Astrocyte (in vitro differentiated cells and primary cell): Measurements from ENCODE around the gene PCED1A. TPM values are rescaled to one million over a fixed set of nuclear protein-coding genes. Genes with fewer than 3 reads are reported as not detected.

ENCODE experiments used
- DNase-seq: peaks from one replicate; pipeline ENCODE4 v3.0.0-alpha.2; 2010; ENCODE audit warnings: low read depth
- FAIRE-seq: peaks from 2 replicates; lab custom pipeline; 2011; peaks lifted over from hg19 to GRCh38; lab: Jason Lieb, UNC
- H2AFZ ChIP-seq: 2 replicates; pipeline ENCODE4 v1.6.0; 2012; ENCODE audit warnings: low read depth, low read length, inconsistent platforms
- H3K27ac ChIP-seq: 2 replicates; pipeline ENCODE4 v1.5.1; 2011; ENCODE audit warnings: low read depth, low read length, inconsistent platforms
- H3K27me3 ChIP-seq: 2 replicates; pipeline ENCODE4 v1.6.0; 2011; ENCODE audit warnings: low read length, inconsistent platforms; ENCODE audit not compliant: insufficient read depth
- H3K36me3 ChIP-seq: 2 replicates; pipeline ENCODE4 v1.5.1; 2011; ENCODE audit warnings: low read length, inconsistent platforms; ENCODE audit not compliant: insufficient read depth
- H3K4me1 ChIP-seq: 2 replicates; pipeline ENCODE4 v1.5.1; 2011; ENCODE audit warnings: low read length, inconsistent platforms; ENCODE audit not compliant: insufficient read depth
- H3K4me2 ChIP-seq: 2 replicates; pipeline ENCODE4 v1.6.0; 2012; ENCODE audit warnings: low read length, inconsistent platforms
- H3K4me3 ChIP-seq: 2 replicates; pipeline ENCODE4 v1.5.1; 2011; ENCODE audit warnings: low read depth, mild to moderate bottlenecking, low read length, inconsistent platforms; ENCODE audit not compliant: insufficient read depth
- H3K79me2 ChIP-seq: 2 replicates; pipeline ENCODE4 v1.6.0; 2012; ENCODE audit warnings: mild to moderate bottlenecking, low read length, inconsistent platforms; ENCODE audit not compliant: insufficient read depth
- H3K9ac ChIP-seq: 2 replicates; pipeline ENCODE4 v1.6.0; 2012; ENCODE audit warnings: mild to moderate bottlenecking, low read length, inconsistent platforms
- H3K9me3 ChIP-seq: 2 replicates; pipeline ENCODE4 v1.5.1; 2012; ENCODE audit warnings: low read depth, mild to moderate bottlenecking, low read length, inconsistent platforms; ENCODE audit not compliant: insufficient read depth
- H4K20me1 ChIP-seq: 2 replicates; pipeline ENCODE4 v1.6.0; 2012; ENCODE audit warnings: low read length, inconsistent platforms; ENCODE audit not compliant: insufficient read depth
- H3K27ac Mint-ChIP-seq: one replicate; pipeline ENCODE4 v1.8.0; 2021; ENCODE audit warnings: mild to moderate bottlenecking, mixed read lengths; ENCODE audit not compliant: unreplicated experiment
- H3K27me3 Mint-ChIP-seq: one replicate; pipeline ENCODE4 v1.8.0; 2021; ENCODE audit warnings: low read depth, mixed read lengths; ENCODE audit not compliant: unreplicated experiment
- H3K36me3 Mint-ChIP-seq: one replicate; pipeline ENCODE4 v1.8.0; 2021; ENCODE audit warnings: low read depth, mixed read lengths; ENCODE audit not compliant: unreplicated experiment
- H3K4me1 Mint-ChIP-seq: one replicate; pipeline ENCODE4 v1.8.0; 2021; ENCODE audit warnings: low read depth, mixed read lengths; ENCODE audit not compliant: unreplicated experiment
- H3K4me3 Mint-ChIP-seq: one replicate; pipeline ENCODE4 v1.8.0; 2021; ENCODE audit warnings: mild to moderate bottlenecking, moderate library complexity, mixed read lengths; ENCODE audit not compliant: unreplicated experiment
- H3K9me3 Mint-ChIP-seq: one replicate; pipeline ENCODE4 v1.8.0; 2021; ENCODE audit warnings: mild to moderate bottlenecking, mixed read lengths; ENCODE audit not compliant: unreplicated experiment
- CTCF ChIP-seq: IDR thresholded peaks from 2 replicates; pipeline ENCODE4 v1.5.1; 2011; ENCODE audit warnings: low read depth, mild to moderate bottlenecking, inconsistent platforms, low read length, moderate library complexity; ENCODE audit not compliant: insufficient read depth
- EZH2 ChIP-seq: IDR thresholded peaks from 2 replicates; pipeline ENCODE4 v1.6.1; 2012; ENCODE audit warnings: mild to moderate bottlenecking, low read length, inconsistent platforms; ENCODE audit not compliant: insufficient read depth
- total RNA-seq: library from RNA; stranded (reverse); gene quantifications from 2 replicates; pipeline ENCODE4 v1.2.1, GENCODE V29; 2021

The PCED1A gene
- total RNA-seq, 1 donor from 2014 or later, result 17.2 TPM

- peaks cover 3% of the 10 kb centered on the region for H3K4me1 Mint-ChIP-seq
- peak overlapping the region; percentile 58 for H3K4me3 Mint-ChIP-seq
- Histone ChIP-seq H3K27ac (no peak overlapping the region), H4K20me1 (no peaks in the 10 kb centered on the region), H2AFZ (no peak overlapping the region), H3K27me3 (no peaks in the 10 kb centered on the region), H3K4me2 (no peak overlapping the region), H3K79me2 (peaks cover 15% of the 10 kb centered on the region), H3K9me3 (no peaks in the 10 kb centered on the region), H3K4me1 (peaks cover 9% of the 10 kb centered on the region), H3K9ac (no peak overlapping the region), H3K36me3 (peaks cover 2% of the 10 kb centered on the region), H3K4me3 (no peak overlapping the region)
- TF ChIP-seq EZH2 (no peak), CTCF (no peak)
- DNase-seq, result no peak
- no peak for FAIRE-seq
- no peaks in the 10 kb centered on the region for H3K27me3 Mint-ChIP-seq
- peaks cover 35% of the 10 kb centered on the region for H3K36me3 Mint-ChIP-seq
- H3K9me3 Mint-ChIP-seq, result no peaks in the 10 kb centered on the region
- no peak overlapping the region for H3K27ac Mint-ChIP-seq
Observed at GRCh38 chr20:2837221-2837960, 3.1 kb downstream of the PCED1A start.

- peaks cover 2% of the 10 kb centered on the region for H3K36me3 ChIP-seq
- no peaks in the 10 kb centered on the region for H3K27me3 ChIP-seq
- H3K4me3 ChIP-seq, result no peak overlapping the region
- H3K27ac ChIP-seq, result no peak overlapping the region
- peaks cover 8% of the 10 kb centered on the region for H3K79me2 ChIP-seq
- Mint-ChIP-seq H3K36me3 (peaks cover 35% of the 10 kb centered on the region), H3K27me3 (no peaks in the 10 kb centered on the region), H3K9me3 (no peaks in the 10 kb centered on the region), H3K4me3 (no peak overlapping the region), H3K4me1 (peaks cover 9% of the 10 kb centered on the region), H3K27ac (peak overlapping the region; percentile 18)
- DNase-seq (no peak), FAIRE-seq (no peak)
- H3K9me3 ChIP-seq, result no peaks in the 10 kb centered on the region
- H3K9ac ChIP-seq, result no peak overlapping the region
- no peaks in the 10 kb centered on the region for H4K20me1 ChIP-seq
- H3K4me2 ChIP-seq, result no peak overlapping the region
- H2AFZ ChIP-seq, result no peak overlapping the region
- peaks cover 14% of the 10 kb centered on the region for H3K4me1 ChIP-seq
- no peak for TF ChIP-seq CTCF
- no peak for TF ChIP-seq EZH2
Observed at GRCh38 chr20:2836035-2836434, 4.4 kb downstream of the PCED1A start.

GRCh38 chr20:2835331-2835796 lies 5.1 kb downstream of the PCED1A start:
- Histone ChIP-seq H3K4me1 (peaks cover 14% of the 10 kb centered on the region), H3K27ac (no peak overlapping the region), H3K9me3 (no peaks in the 10 kb centered on the region), H2AFZ (no peak overlapping the region), H3K27me3 (no peaks in the 10 kb centered on the region), H3K36me3 (peaks cover 2% of the 10 kb centered on the region), H4K20me1 (no peaks in the 10 kb centered on the region), H3K9ac (no peak overlapping the region), H3K79me2 (peaks cover 8% of the 10 kb centered on the region), H3K4me2 (no peak overlapping the region), H3K4me3 (no peak overlapping the region)
- Mint-ChIP-seq H3K4me3 (no peak overlapping the region), H3K27ac (no peak overlapping the region), H3K36me3 (peaks cover 35% of the 10 kb centered on the region), H3K9me3 (no peaks in the 10 kb centered on the region), H3K27me3 (no peaks in the 10 kb centered on the region), H3K4me1 (peaks cover 9% of the 10 kb centered on the region)
- FAIRE-seq, result no peak
- no peak for DNase-seq
- TF ChIP-seq EZH2 (no peak), CTCF (no peak)
